IMR-90 (cell line): ENCODE data around the gene DERA. TPM values are rescaled to one million over a fixed set of nuclear protein-coding genes. Genes with fewer than 3 reads are reported as not detected.

ENCODE experiments used
- ATAC-seq: fragments of 200-7000 bp; cut with Tn5 transposase; 2 replicates; pipeline ENCODE4 v1.9.1; 2020; ENCODE audit warnings: low read depth, mild to moderate bottlenecking, moderate library complexity
- BruUV-seq: library from RNA; stranded (reverse); fragments of 400-500 nt; replicated peaks from 2 replicates; lab custom pipeline; 2021; lab: Mats Ljungman, UMichigan
- CTCF ChIA-PET: fragments of 300-600 bp; formaldehyde crosslinking; extraction: SDS; loops from one replicate; lab custom pipeline; 2021; ENCODE audit warnings: antibody characterized with exemption; lab: Yijun Ruan, JAX
- POLR2A ChIA-PET: fragments of 300-600 bp; sonication (Branson Sonifier 250); formaldehyde crosslinking; loops from one replicate; lab custom pipeline; 2022; ENCODE audit warnings: antibody characterized with exemption; ENCODE audit not compliant: unreplicated experiment; lab: Charles Lee
- DNase-seq: peaks from one replicate; pipeline ENCODE4 v3.0.0; 2013
- H2AFZ ChIP-seq: replicated peaks from 2 replicates; pipeline ENCODE3; 2013; ENCODE audit warnings: low read length, mild to moderate bottlenecking; ENCODE audit not compliant: poor library complexity
- H2AK5ac ChIP-seq: 2 replicates; pipeline ENCODE4 v1.6.1; 2013; ENCODE audit warnings: low read depth, low read length, inconsistent platforms
- H2AK9ac ChIP-seq: replicated peaks from 2 replicates; pipeline ENCODE3; 2013; ENCODE audit warnings: mild to moderate bottlenecking, low read depth, low read length, moderate library complexity; ENCODE audit not compliant: poor library complexity
- H2BK120ac ChIP-seq: 2 replicates; pipeline ENCODE4 v1.6.1; 2013; ENCODE audit warnings: low read depth, low read length, inconsistent platforms
- H2BK15ac ChIP-seq: 3 replicates; pipeline ENCODE4 v1.6.1; 2013; ENCODE audit warnings: low read depth, low read length, inconsistent platforms
- H2BK20ac ChIP-seq: 2 replicates; pipeline ENCODE4 v1.6.1; 2013; ENCODE audit warnings: low read depth, mild to moderate bottlenecking, inconsistent platforms, low read length, moderate library complexity
- H2BK5ac ChIP-seq: 2 replicates; pipeline ENCODE4 v1.6.1; 2013; ENCODE audit warnings: mild to moderate bottlenecking, low read depth, low read length, inconsistent platforms; ENCODE audit not compliant: poor library complexity, severe bottlenecking
- H3K14ac ChIP-seq: replicated peaks from 2 replicates; pipeline ENCODE4 v1.6.1; 2013; ENCODE audit warnings: low read depth, low read length, inconsistent platforms
- H3K18ac ChIP-seq: 2 replicates; pipeline ENCODE4 v1.6.1; 2013; ENCODE audit warnings: low read depth, low read length, control low read depth
- H3K23ac ChIP-seq: 2 replicates; pipeline ENCODE4 v1.6.1; 2013; ENCODE audit warnings: low read depth, low read length, inconsistent platforms
- H3K27ac ChIP-seq: 2 replicates; pipeline ENCODE4 v1.5.1; 2013; ENCODE audit warnings: mild to moderate bottlenecking, control low read depth, low read length; ENCODE audit not compliant: insufficient read depth
- H3K27me3 ChIP-seq: 2 replicates; pipeline ENCODE4 v1.6.1; 2013; ENCODE audit warnings: low read length; ENCODE audit not compliant: control insufficient read depth, insufficient read depth
- H3K36me3 ChIP-seq: 2 replicates; pipeline ENCODE4 v1.6.1; 2013; ENCODE audit warnings: low read length, mixed read lengths; ENCODE audit not compliant: control insufficient read depth, insufficient read depth
- H3K4ac ChIP-seq: 2 replicates; pipeline ENCODE4 v1.6.1; 2013; ENCODE audit warnings: low read depth, low read length, inconsistent platforms
- H3K4me1 ChIP-seq: 2 replicates; pipeline ENCODE4 v1.6.1; 2013; ENCODE audit warnings: low read length, mixed read lengths; ENCODE audit not compliant: control insufficient read depth, insufficient read depth
- H3K4me2 ChIP-seq: 2 replicates; pipeline ENCODE4 v1.6.1; 2013; ENCODE audit warnings: low read depth, mild to moderate bottlenecking, control low read depth, low read length, moderate library complexity
- H3K4me3 ChIP-seq: 2 replicates; pipeline ENCODE4 v1.5.1; 2013; ENCODE audit warnings: low read depth, mild to moderate bottlenecking, control low read depth, low read length, moderate library complexity; ENCODE audit not compliant: insufficient read depth
- H3K56ac ChIP-seq: 2 replicates; pipeline ENCODE4 v1.6.1; 2013; ENCODE audit warnings: low read length, inconsistent platforms; ENCODE audit not compliant: insufficient read depth; ENCODE audit errors: extremely low read depth
- H3K79me1 ChIP-seq, 2 experiments: 2 replicates each; pipeline ENCODE4 v1.6.1; 2013; ENCODE audit warnings: low read length in 2 of 2, inconsistent platforms in 1 of 2, low read depth in 1 of 2
- H3K9ac ChIP-seq: 2 replicates; pipeline ENCODE4 v1.6.1; 2013; ENCODE audit warnings: low read depth, low read length, control low read depth
- H3K9me1 ChIP-seq: 2 replicates; pipeline ENCODE4 v1.6.1; 2013; ENCODE audit warnings: low read length, inconsistent platforms; ENCODE audit not compliant: insufficient read depth
- H3K9me3 ChIP-seq: 2 replicates; pipeline ENCODE4 v1.6.1; 2013; ENCODE audit warnings: low read length; ENCODE audit not compliant: control insufficient read depth, insufficient read depth
- H4K20me1 ChIP-seq: 2 replicates; pipeline ENCODE4 v1.6.1; 2013; ENCODE audit warnings: low read length, inconsistent platforms; ENCODE audit not compliant: insufficient read depth
- H4K5ac ChIP-seq: 2 replicates; pipeline ENCODE4 v1.6.1; 2013; ENCODE audit warnings: mild to moderate bottlenecking, low read depth, low read length, control low read depth
- H4K8ac ChIP-seq, 2 experiments: 2 replicates each; pipeline ENCODE4 v1.6.1; 2013; ENCODE audit warnings: low read depth in 2 of 2, low read length in 2 of 2, control low read depth in 1 of 2, inconsistent platforms in 1 of 2
- H4K91ac ChIP-seq: 2 replicates; pipeline ENCODE4 v1.6.1; 2013; ENCODE audit warnings: low read depth, low read length, inconsistent platforms; ENCODE audit not compliant: insufficient read depth
- BHLHE40 ChIP-seq: fragments of 150-350 bp; IDR thresholded peaks from 2 replicates; pipeline ENCODE4 v1.6.1; 2016; ENCODE audit warnings: mild to moderate bottlenecking, low read depth, low read length
- CEBPB ChIP-seq: IDR thresholded peaks from 2 replicates; pipeline ENCODE4 v1.6.1; 2012; ENCODE audit warnings: low read depth, low read length, improper control_type of control experiment
- CHD1 ChIP-seq: IDR thresholded peaks from 2 replicates; pipeline ENCODE4 v1.6.1; 2012; ENCODE audit warnings: low read depth, low read length, improper control_type of control experiment
- CTCF ChIP-seq: conservative IDR thresholded peaks from 2 replicates; pipeline ENCODE4 v1.5.1; 2012; ENCODE audit warnings: mild to moderate bottlenecking, low read depth, low read length, improper control_type of control experiment
- ELK1 ChIP-seq: fragments of 150-350 bp; IDR thresholded peaks from 2 replicates; pipeline ENCODE4 v1.6.1; 2016; ENCODE audit warnings: low read depth, mild to moderate bottlenecking, low read length, moderate library complexity, borderline replicate concordance
- FOS ChIP-seq: fragments of 150-350 bp; IDR thresholded peaks from 2 replicates; pipeline ENCODE4 v1.6.1; 2016; ENCODE audit warnings: low read depth, low read length
- MAZ ChIP-seq: IDR thresholded peaks from 2 replicates; pipeline ENCODE4 v1.6.1; 2012; ENCODE audit warnings: low read depth, mild to moderate bottlenecking, low read length, improper control_type of control experiment, moderate library complexity, borderline replicate concordance
- MXI1 ChIP-seq: IDR thresholded peaks from 2 replicates; pipeline ENCODE4 v1.6.1; 2012; ENCODE audit warnings: low read depth, mild to moderate bottlenecking, low read length, moderate library complexity, borderline replicate concordance
- NFE2L2 ChIP-seq: fragments of 150-350 bp; IDR thresholded peaks from 2 replicates; pipeline ENCODE4 v1.6.1; 2016; ENCODE audit warnings: low read depth, mild to moderate bottlenecking, low read length
- POLR2A ChIP-seq: IDR thresholded peaks from 2 replicates; pipeline ENCODE4 v1.6.1; 2012; ENCODE audit warnings: mild to moderate bottlenecking, low read depth, low read length
- RCOR1 ChIP-seq: IDR thresholded peaks from 2 replicates; pipeline ENCODE4 v1.6.1; 2012; ENCODE audit warnings: mild to moderate bottlenecking, low read length, improper control_type of control experiment; ENCODE audit not compliant: insufficient replicate concordance
- RFX5 ChIP-seq: IDR thresholded peaks from 2 replicates; pipeline ENCODE4 v1.8.0; 2012; ENCODE audit warnings: low read depth, mild to moderate bottlenecking, low read length, moderate library complexity
- SMC3 ChIP-seq: fragments of 150-350 bp; IDR thresholded peaks from 2 replicates; pipeline ENCODE4 v1.6.1; 2016; ENCODE audit warnings: low read depth, mild to moderate bottlenecking, antibody characterized with exemption, low read length, moderate library complexity
- USF2 ChIP-seq: fragments of 150-350 bp; IDR thresholded peaks from 2 replicates; pipeline ENCODE4 v1.6.1; 2017; ENCODE audit warnings: mild to moderate bottlenecking, antibody characterized with exemption, low read length, low read depth
- WGBS, 2 experiments: methylation state at CpG; one replicate each; pipeline versions ENCODE4 v1.1.5 to v1.1.7; 2013; ENCODE audit warnings: missing lambda C conversion rate in 2 of 2; ENCODE audit not compliant: insufficient read length in 1 of 2; ENCODE audit errors: extremely low coverage in 2 of 2; 5-methylcytosine and 5-hydroxymethylcytosine counted together
- dilution Hi-C: fragments of 300-500 bp; cut with HindIII; formaldehyde crosslinking; loops from one replicate; pipeline ENCODE4 v1.14.3; 2018; ENCODE audit warnings: low sequenced_read_pairs; ENCODE audit not compliant: unreplicated experiment
- in situ Hi-C: fragments of 300-500 bp; cut with MboI; formaldehyde crosslinking; loops from 3 replicates; pipeline ENCODE4 v1.14.3; 2019; ENCODE audit warnings: low sequenced_read_pairs, inconsistent platforms, mixed read lengths
- intact Hi-C: fragments of 100-400 bp; cut with micrococcal nuclease; formaldehyde crosslinking; loops from 2 replicates; pipeline ENCODE4 v1.10.0; 2022
- polyA plus RNA-seq, 3 experiments: library from polyadenylated mRNA; depleted of rRNA; stranded (reverse); fragments of >200 nt; gene quantifications; 2 replicates each; pipeline ENCODE4 v1.2.3, GENCODE V29; 2012; ENCODE audit warnings: low replicate concordance in 1 of 3
- total RNA-seq: library from RNA; depleted of rRNA; stranded (reverse); fragments of >200 nt; gene quantifications from 2 replicates; pipeline ENCODE4 v1.2.3, GENCODE V29; 2012

Gene DERA
- total and polyA plus RNA-seq, 2 of the 4 experiments (the other 2 are of a cell fraction) = 28.1 to 58.6 TPM

- Histone ChIP-seq H2AK9ac (no peak overlapping the region), H2AK5ac (no peak overlapping the region), H3K9me1 (no peaks in the 10 kb centered on the region; the same call in 1 of the 2 replicates), H2BK15ac (no peak overlapping the region), H3K9me3 (no peaks in the 10 kb centered on the region), H4K20me1 (no peaks in the 10 kb centered on the region), H2AFZ (no peak overlapping the region), H3K9ac (no peak overlapping the region), H3K18ac (no peak overlapping the region), H4K8ac (no peak overlapping the region), H4K5ac (no peak overlapping the region), H3K27ac (no peak overlapping the region), H3K4me1 (no peaks in the 10 kb centered on the region), H3K14ac (no peak overlapping the region), H3K36me3 (peaks cover 2% of the 10 kb centered on the region), H3K27me3 (no peaks in the 10 kb centered on the region), H2BK20ac (no peak overlapping the region), H3K23ac (no peak overlapping the region), H3K56ac (no peak overlapping the region), H3K4ac (no peak overlapping the region), H3K79me1 (no peaks in the 10 kb centered on the region), H3K4me2 (no peak overlapping the region), H2BK120ac (no peak overlapping the region), H2BK5ac (no peak overlapping the region), H3K4me3 (no peak overlapping the region), H4K91ac (no peak overlapping the region)
- intact Hi-C loops = no loop called here
- ATAC-seq (no peak), DNase-seq (no peak)
- dilution Hi-C loops = no loop called here
- POLR2A ChIA-PET = no interaction called here
- no TSS peak for BruUV-seq
- CTCF ChIA-PET = no interaction called here
- WGBS, 2 experiments = 72% methylated on average over 4 of the region's 6 CpGs; no CpG with 5 or more reads in 1 of the 2 experiments
- TF ChIP-seq RCOR1 (no peak), ELK1 (no peak), CEBPB (no peak), MAZ (no peak), NFE2L2 (no peak), BHLHE40 (no peak), SMC3 (no peak), CTCF (no peak), MXI1 (no peak), RFX5 (no peak), CHD1 (no peak), USF2 (no peak), FOS (no peak), POLR2A (no peak)
- in situ Hi-C loops = no loop called here
These were observed 126.4 kb downstream of the DERA start for GRCh38 chr12:16037533-16037932.
